Suprapubic skin (tissue), 4 donors: ENCODE measurements around the gene CHAMP1. TPM values are rescaled to one million over a fixed set of nuclear protein-coding genes. Genes with fewer than 3 reads are reported as not detected.
"Not testable (repeated sequence)": the region's sequence is repeated elsewhere in the genome, so short reads cannot be mapped to it uniquely, and the experiment has no call there.

ENCODE experiments used
- DNase-seq, 2 donors: peaks; one replicate each; pipeline ENCODE4 v3.0.0-alpha.2; 2019; ENCODE audit warnings: low spot score in 2 of 2
- H3K27ac ChIP-seq: fragments of 200-600 bp; sonication (generic); one replicate; pipeline ENCODE4 v1.5.1; 2019
- H3K27me3 ChIP-seq: fragments of 200-600 bp; sonication (generic); one replicate; pipeline ENCODE4 v1.5.1; 2019
- H3K36me3 ChIP-seq: fragments of 200-600 bp; sonication (generic); one replicate; pipeline ENCODE4 v1.5.1; 2019
- H3K4me1 ChIP-seq: fragments of 200-600 bp; sonication (generic); one replicate; pipeline ENCODE4 v1.5.1; 2019
- H3K4me3 ChIP-seq: fragments of 200-600 bp; sonication (generic); one replicate; pipeline ENCODE4 v1.5.1; 2019; ENCODE audit warnings: mild to moderate bottlenecking
- H3K9me3 ChIP-seq: fragments of 200-600 bp; sonication (generic); one replicate; pipeline ENCODE4 v1.5.1; 2019
- EP300 ChIP-seq: sonication (generic); formaldehyde crosslinking; IDR thresholded peaks from one replicate; pipeline ENCODE4 v1.6.1; 2017; ENCODE audit warnings: antibody characterized with exemption
- POLR2A ChIP-seq, 2 donors: fragments of 450-650 bp; IDR thresholded peaks; one replicate each; pipeline ENCODE4 v1.6.1; 2017; ENCODE audit warnings: antibody characterized with exemption in 2 of 2, mild to moderate bottlenecking in 2 of 2, moderate library complexity in 2 of 2
- POLR2AphosphoS5 ChIP-seq, 3 donors: sonication (generic); formaldehyde crosslinking; IDR thresholded peaks; one replicate each; pipeline ENCODE4 v1.6.1; 2017; ENCODE audit warnings: antibody characterized with exemption in 3 of 3
- WGBS: methylation state at CpG from one replicate; pipeline ENCODE4 v1.1.5; 2018; 5-methylcytosine and 5-hydroxymethylcytosine counted together
- total RNA-seq, 4 donors: library from RNA; depleted of rRNA; stranded (reverse); fragments of >200 nt; gene quantifications; one replicate each; pipeline ENCODE4 v1.1.0, GENCODE V29; 2016
- TF ChIP-seq, protein P1 (sequence below), 2 donors: fragments of 200-600 bp in 1 of 2; fragments of 450-650 bp in 1 of 2; sonication (generic) in 1 of 2; IDR thresholded peaks; one replicate each; pipeline ENCODE4 v1.5.1; 2016 to 2019; ENCODE audit warnings: antibody characterized with exemption in 2 of 2, mild to moderate bottlenecking in 1 of 2, moderate library complexity in 1 of 2

The CHAMP1 gene
- total RNA-seq, 4 donors from 2014 or later: 10.0 to 22.1 (median 15.0) TPM

DNA sequence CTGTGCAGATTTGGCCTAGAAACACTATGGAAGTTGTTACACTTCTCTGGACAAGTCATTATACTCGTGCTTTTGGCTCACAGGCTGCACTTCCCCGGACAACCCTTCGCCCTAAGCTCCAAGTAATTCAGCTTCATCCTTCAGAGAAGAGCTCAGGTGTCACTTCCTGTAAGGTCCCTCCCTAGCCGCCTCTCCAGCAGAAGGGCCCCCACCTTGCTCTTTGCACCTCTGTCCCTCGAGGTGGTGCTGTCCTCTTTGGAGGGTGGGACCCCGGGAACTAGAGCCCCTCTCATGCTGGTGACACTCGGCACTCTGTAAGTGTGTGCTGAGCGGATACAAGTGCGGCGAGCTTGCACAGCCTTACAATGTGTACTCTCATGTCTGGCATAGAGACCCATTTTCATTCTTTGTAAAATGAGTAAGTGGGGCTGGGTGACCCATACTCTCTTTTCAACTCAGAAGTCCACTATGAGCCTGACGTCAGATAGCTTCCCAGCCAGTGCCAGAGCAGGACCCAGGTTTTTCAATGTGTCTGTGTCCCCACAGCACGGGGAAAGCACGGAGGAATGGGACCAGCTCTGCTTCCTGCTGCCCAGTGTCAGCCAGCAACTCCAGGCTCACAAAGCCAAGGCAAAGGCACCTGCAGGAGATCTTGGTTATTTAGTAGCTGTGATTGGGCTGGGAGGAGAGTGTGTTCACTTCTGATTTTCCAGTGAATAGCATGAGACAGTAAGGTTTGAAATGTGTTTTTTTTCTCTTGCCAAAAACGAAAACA is 26.9 kb downstream of the CHAMP1 start:
- WGBS: 74% methylated on average over 14 of the region's 14 CpGs

GRCh38 chr13:114347256-114347655 is 33.0 kb downstream of the CHAMP1 start:
- not testable (repeated sequence) for H3K9me3 ChIP-seq, H3K36me3 ChIP-seq, H3K27ac ChIP-seq, DNase-seq, H3K4me1 ChIP-seq, H3K4me3 ChIP-seq
- WGBS: 89% methylated on average over 2 of the region's 3 CpGs
- peaks cover 17% of the 10 kb centered on the region for H3K27me3 ChIP-seq

More for the DNA sequence above, 26.9 kb downstream of the CHAMP1 start:
- peaks cover 3% of the 10 kb centered on the region for H3K4me1 ChIP-seq
- TF ChIP-seq POLR2A (IDR thresholded peaks at IDR 0.05): no peak
- TF ChIP-seq POLR2AphosphoS5 (IDR thresholded peaks at IDR 0.05): no peak
- TF ChIP-seq EP300: no peak
- TF ChIP-seq, protein P1, sequence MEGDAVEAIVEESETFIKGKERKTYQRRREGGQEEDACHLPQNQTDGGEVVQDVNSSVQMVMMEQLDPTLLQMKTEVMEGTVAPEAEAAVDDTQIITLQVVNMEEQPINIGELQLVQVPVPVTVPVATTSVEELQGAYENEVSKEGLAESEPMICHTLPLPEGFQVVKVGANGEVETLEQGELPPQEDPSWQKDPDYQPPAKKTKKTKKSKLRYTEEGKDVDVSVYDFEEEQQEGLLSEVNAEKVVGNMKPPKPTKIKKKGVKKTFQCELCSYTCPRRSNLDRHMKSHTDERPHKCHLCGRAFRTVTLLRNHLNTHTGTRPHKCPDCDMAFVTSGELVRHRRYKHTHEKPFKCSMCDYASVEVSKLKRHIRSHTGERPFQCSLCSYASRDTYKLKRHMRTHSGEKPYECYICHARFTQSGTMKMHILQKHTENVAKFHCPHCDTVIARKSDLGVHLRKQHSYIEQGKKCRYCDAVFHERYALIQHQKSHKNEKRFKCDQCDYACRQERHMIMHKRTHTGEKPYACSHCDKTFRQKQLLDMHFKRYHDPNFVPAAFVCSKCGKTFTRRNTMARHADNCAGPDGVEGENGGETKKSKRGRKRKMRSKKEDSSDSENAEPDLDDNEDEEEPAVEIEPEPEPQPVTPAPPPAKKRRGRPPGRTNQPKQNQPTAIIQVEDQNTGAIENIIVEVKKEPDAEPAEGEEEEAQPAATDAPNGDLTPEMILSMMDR (IDR thresholded peaks at IDR 0.05): no peak
- H3K27me3 ChIP-seq: no peaks in the 10 kb centered on the region
- H3K36me3 ChIP-seq: no peaks in the 10 kb centered on the region
- DNase-seq: no peak
- no peaks in the 10 kb centered on the region for H3K9me3 ChIP-seq
- no peak overlapping the region for H3K27ac ChIP-seq
- no peak overlapping the region for H3K4me3 ChIP-seq

DNA sequence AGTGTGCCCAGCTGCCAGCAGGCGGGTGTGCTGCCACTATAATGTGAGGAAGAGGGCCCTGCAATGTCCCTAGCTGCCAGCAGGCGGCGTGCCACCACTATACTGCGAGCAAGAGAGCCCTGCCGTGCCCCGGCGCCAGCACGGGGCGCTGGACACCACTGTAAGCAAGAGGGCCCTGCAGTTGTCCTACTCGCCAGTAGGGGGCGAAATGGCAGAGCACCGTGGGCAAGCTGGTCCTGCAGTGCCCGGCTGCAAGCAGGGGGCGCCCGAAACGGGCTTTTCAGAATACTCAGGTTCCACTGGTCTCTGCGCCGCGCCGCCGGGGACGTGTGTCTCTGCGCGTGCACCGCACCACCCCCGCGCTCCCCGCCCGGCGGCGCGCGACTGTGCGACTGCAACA is 38.5 kb downstream of the CHAMP1 start:
- not testable (repeated sequence) for H3K4me1 ChIP-seq, H3K9me3 ChIP-seq, H3K27ac ChIP-seq, DNase-seq, H3K4me3 ChIP-seq, H3K36me3 ChIP-seq
- TF ChIP-seq, protein P1 (IDR thresholded peaks at IDR 0.05): peak in 1 of 2 donors; percentile 54
- WGBS: 86% methylated on average over 21 of the region's 34 CpGs
- peaks cover 15% of the 10 kb centered on the region for H3K27me3 ChIP-seq

DNA sequence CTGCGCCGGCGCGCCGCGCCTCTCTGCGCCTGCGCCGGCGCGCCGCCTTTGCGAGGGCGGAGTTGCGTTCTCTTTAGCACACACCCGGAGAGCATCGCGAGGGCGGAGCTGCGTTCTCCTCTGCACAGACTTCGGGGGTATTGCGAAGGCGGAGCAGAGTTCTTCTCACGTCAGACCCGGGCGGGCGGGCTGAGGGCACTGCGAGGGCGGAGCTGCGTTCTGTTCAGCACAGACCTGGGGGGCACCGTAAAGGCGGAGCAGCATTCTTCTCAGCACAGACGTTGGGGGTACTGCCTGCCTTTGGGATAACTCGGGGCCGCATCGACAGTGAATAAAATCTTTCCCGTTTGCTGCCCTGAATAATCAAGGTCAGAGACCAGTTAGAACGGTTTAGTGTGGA is 39.1 kb downstream of the CHAMP1 start:
- H3K36me3 ChIP-seq, H3K4me1 ChIP-seq, H3K27ac ChIP-seq, H3K4me3 ChIP-seq, H3K9me3 ChIP-seq, DNase-seq: not testable (repeated sequence)
- 85% methylated on average over 38 of the region's 38 CpGs for WGBS
- peaks cover 13% of the 10 kb centered on the region for H3K27me3 ChIP-seq

Other genes starting within 250 kb of the CHAMP1 start
- 10 to 100 TPM; 15.3 to 37.1 (median 16.4) TPM for gene RASA3, start 181.9 kb upstream of the CHAMP1 start, total RNA-seq
- gene CFAP97D2, start 135.2 kb upstream of the CHAMP1 start, total RNA-seq: not detected
- 100 to 1,000 TPM in 1 of 4 donors, 10 to 100 TPM in 3; 42.5 to 210 (median 57.2) TPM for gene CDC16, start 79.6 kb upstream of the CHAMP1 start, total RNA-seq
- 10 to 100 TPM; 17.6 to 57.3 (median 30.8) TPM for gene UPF3A, start 32.9 kb upstream of the CHAMP1 start, total RNA-seq